HL-60 (cell line): ENCODE measurements around the gene ABHD4.
"Not testable (repeated sequence)": the region's sequence is repeated elsewhere in the genome, so short reads cannot be mapped to it uniquely, and the experiment has no call there.

Source experiments
- DNase-seq, 2 experiments: peaks; one replicate each; pipeline ENCODE4 v3.0.0-alpha.2; 2010 to 2020; ENCODE audit warnings: low read depth in 1 of 2, low spot score in 1 of 2
- H3K27ac ChIP-seq: fragments of 250-450 bp; sonication (Bioruptor Pico); replicated peaks from 2 replicates; pipeline ENCODE4 v1.5.1; 2020; ENCODE audit warnings: mild to moderate bottlenecking, moderate library complexity
- H3K27me3 ChIP-seq: fragments of 250-450 bp; sonication (Bioruptor Pico); 2 replicates; pipeline ENCODE4 v1.5.1; 2021; ENCODE audit warnings: mild to moderate bottlenecking, moderate library complexity; ENCODE audit not compliant: insufficient read depth, poor library complexity, severe bottlenecking
- H3K4me3 ChIP-seq: replicated peaks from 2 replicates; pipeline ENCODE4 v1.5.1; 2011; ENCODE audit warnings: mild to moderate bottlenecking, control low read depth, low read length; ENCODE audit not compliant: insufficient read depth
- CTCF ChIP-seq: IDR thresholded peaks from one replicate; pipeline ENCODE4 v1.5.1; 2011; ENCODE audit warnings: low read length, control low read depth, inconsistent platforms; ENCODE audit not compliant: insufficient read depth
- GABPA ChIP-seq: IDR thresholded peaks from 2 replicates; pipeline ENCODE4 v1.6.1; 2012; ENCODE audit warnings: low read depth
- POLR2AphosphoS5 ChIP-seq: IDR thresholded peaks from 2 replicates; pipeline ENCODE4 v1.6.1; 2012; ENCODE audit warnings: low read depth
- REST ChIP-seq: IDR thresholded peaks from 2 replicates; pipeline ENCODE4 v1.6.1; 2012; ENCODE audit warnings: low read depth; ENCODE audit not compliant: insufficient replicate concordance
- SPI1 ChIP-seq: IDR thresholded peaks from 2 replicates; pipeline ENCODE4 v1.6.1; 2012; ENCODE audit warnings: low read depth, mild to moderate bottlenecking, borderline replicate concordance

Gene ABHD4

GRCh38 chr14:22561661-22562579 is 36.2 kb upstream of the ABHD4 start:
- H3K27me3 ChIP-seq = no peaks in the 10 kb centered on the region
- peak overlapping the region; percentile 56 for H3K27ac ChIP-seq
- TF ChIP-seq GABPA (no peak), POLR2AphosphoS5 (peak; percentile 52; the same call in 1 of the 2 replicates)
- peak in 1 of 2 experiments; percentile 49 for DNase-seq
- no peak overlapping the region for H3K4me3 ChIP-seq

- Histone ChIP-seq H3K4me3 (no peak overlapping the region), H3K27ac (no peak overlapping the region)
Measured at GRCh38 chr14:22563987-22564386, 34.1 kb upstream of the ABHD4 start.

GRCh38 chr14:22564463-22564862 is 33.6 kb upstream of the ABHD4 start:
- Histone ChIP-seq H3K4me3 (no peak overlapping the region), H3K27ac (0 out of 2 replicates have a peak overlapping the region, but pooled peaks have one; percentile 11), H3K27me3 (no peaks in the 10 kb centered on the region)
- no peak for TF ChIP-seq SPI1
- no peak for TF ChIP-seq CTCF
- TF ChIP-seq POLR2AphosphoS5 = no peak
- TF ChIP-seq GABPA = no peak
- no peak for TF ChIP-seq REST
- no peak for DNase-seq

More at GRCh38 chr14:22563987-22564386, 34.1 kb upstream of the ABHD4 start:
- no peak for DNase-seq
- TF ChIP-seq SPI1 = no peak
- no peak for TF ChIP-seq POLR2AphosphoS5
- TF ChIP-seq GABPA = no peak
- no peak for TF ChIP-seq REST
- TF ChIP-seq CTCF = no peak
- no peaks in the 10 kb centered on the region for H3K27me3 ChIP-seq

- no peak for DNase-seq
- TF ChIP-seq CTCF (no peak), GABPA (no peak), POLR2AphosphoS5 (no peak), REST (no peak), SPI1 (no peak)
- H3K4me3 ChIP-seq = no peak overlapping the region
- no peak overlapping the region for H3K27ac ChIP-seq
- H3K27me3 ChIP-seq = no peaks in the 10 kb centered on the region
Measured at GRCh38 chr14:22565391-22565945, 32.6 kb upstream of the ABHD4 start.

- DNase-seq, H3K27me3 ChIP-seq, H3K4me3 ChIP-seq, H3K27ac ChIP-seq: not testable (repeated sequence)
Measured at GRCh38 chr14:22566266-22566665, 31.8 kb upstream of the ABHD4 start.
